SHP77 treated with DMSO at 0.1 percent for 48 hours (cell line): ENCODE results near the gene SPSB2.
"Not testable (repeated sequence)": the region's sequence is repeated elsewhere in the genome, so short reads cannot be mapped to it uniquely, and the experiment has no call there.

Experiments used
- DNase-seq: peaks from one replicate; lab custom pipeline; 2025; lab: John Stamatoyannopoulos, UW

SPSB2 gene

GRCh38 chr12:6902448-6902847, 29.3 kb upstream of the SPSB2 start:
- DNase-seq, result no peak

DNA sequence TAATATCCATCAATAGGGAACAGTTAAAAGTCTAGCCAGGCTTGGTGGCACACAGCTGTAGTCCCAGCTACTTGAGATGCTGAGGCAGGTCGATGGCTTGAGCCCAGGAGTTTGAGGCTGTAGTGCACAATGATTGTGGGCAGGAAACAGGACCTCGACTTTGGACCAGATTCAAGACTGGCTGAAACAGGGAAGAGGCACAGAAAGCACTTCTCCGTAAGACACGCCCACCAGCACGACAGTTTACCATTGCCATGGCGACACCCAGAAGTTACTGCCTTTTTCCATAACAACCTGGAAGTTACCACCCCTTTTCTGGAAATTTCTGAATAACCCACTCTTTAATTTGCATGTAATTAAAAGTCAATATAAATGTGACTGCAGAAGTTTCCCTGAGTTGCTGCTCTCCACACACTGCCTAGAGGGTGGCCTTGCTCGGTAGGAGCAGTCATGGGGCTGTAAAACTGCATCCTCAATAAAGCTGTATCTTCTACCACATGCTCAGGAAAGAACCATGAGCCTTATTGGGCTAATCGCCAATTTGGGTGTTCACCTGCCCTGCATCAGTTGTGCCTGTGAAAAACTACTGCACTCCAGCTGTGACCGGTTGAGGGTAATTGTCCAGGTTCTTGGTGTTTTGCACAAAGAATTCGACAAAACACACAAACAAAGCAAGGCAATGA, 26.9 kb upstream of the SPSB2 start:
- DNase-seq, result no peak

DNA sequence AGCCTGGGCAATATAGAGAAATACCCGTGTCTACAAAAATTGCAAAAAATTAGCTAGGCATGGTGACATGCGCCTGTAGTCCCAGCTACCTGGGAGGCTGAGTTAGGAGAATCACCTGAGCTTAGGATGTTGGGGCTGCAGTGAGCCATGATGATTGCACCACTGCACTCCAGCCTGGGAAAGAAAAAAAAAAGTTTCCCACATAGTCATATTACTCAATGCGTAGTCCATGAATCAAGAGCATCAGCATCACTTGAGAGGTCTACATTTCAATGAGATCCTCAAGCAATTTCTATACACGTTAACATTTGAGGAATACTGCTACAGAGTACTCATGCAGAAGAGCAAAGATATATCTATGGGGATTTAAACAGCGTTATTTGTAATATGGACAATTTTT, 26.3 kb upstream of the SPSB2 start:
- no peak for DNase-seq

DNA sequence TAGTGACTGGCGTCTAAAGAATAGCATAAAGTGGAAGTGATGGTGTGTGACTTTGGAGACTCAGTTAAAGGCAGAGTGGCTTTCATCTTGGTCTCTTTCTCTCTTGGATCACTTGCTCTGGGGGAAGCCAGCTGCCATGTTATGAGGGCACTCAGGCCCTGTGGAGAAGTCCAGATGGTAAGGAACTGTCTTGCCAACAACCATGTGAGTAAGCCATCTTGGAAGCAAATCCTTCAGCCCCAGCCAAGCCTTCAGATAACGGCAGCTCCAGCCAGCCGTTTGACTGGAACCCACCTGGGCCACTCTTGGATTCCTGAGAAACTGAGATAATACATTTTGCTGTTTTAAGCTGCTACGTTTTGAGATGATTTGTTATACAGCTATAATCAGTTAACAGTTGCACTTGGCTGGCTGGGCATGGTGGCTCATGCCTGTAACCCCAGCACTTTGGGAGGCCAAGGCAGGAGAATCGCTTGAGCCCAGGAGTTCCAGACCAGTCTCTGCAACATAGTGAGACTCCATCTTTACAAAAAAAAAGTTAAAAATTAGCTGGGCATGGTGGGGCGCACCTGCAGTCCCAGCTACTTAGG, 23.8 kb upstream of the SPSB2 start:
- no peak for DNase-seq

DNA sequence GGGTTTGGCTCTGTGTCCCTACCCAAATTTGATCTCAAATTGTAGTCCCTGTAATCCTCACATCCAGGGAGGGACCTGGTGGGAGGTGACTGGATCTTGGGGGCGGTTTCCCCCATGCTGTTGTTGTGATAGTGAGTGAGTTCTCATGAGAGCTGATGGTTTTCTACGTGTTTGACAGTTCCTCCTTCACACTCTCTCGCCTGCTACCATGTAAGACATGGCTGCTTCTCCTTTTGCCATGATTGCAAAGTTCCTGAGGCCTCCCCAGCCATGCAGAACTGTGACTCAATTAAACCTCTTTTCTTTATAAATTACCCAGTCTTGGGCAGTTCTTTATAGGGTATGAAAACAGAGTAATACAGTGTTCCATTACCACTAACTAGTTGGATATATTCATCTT, 21.2 kb upstream of the SPSB2 start:
- no peak for DNase-seq

DNA sequence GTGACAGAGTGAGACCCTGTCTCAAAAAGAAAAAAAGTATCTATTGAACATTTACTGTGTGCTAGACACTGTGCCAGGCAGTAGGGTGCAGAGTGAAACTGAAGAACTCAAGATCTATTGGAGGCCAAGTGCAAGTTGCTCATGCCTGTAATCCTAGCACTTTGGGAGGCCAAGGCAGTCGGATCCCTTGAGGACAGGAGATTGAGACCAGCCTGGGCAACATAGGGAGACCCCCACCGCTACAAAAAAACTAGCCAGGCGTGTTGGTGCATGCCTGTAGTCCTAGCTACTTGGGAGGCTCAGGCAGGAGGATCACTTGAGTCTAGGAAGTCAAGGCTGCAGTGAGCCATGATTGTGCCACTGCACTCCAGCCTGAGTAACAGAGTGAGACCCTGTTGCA, 19.6 kb upstream of the SPSB2 start:
- DNase-seq, result not testable (repeated sequence)

DNA sequence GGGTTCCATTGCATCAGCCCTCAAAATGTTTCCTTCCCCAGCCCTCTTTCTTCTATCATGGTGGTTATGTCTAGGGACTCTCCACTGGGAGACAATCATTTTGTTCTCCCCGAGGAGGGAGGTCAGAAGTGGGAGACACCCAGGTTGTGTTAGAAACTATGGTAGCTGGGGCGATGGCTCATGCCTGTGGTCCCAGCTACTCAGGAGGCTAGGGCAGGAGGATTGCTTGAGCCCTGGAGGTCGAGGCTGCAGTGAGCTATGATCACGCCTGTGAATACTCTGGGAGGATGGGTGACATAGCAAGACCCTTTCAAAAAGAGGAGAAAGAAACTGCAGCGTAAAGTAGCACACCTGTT, 18.5 kb upstream of the SPSB2 start:
- DNase-seq, result no peak

DNA sequence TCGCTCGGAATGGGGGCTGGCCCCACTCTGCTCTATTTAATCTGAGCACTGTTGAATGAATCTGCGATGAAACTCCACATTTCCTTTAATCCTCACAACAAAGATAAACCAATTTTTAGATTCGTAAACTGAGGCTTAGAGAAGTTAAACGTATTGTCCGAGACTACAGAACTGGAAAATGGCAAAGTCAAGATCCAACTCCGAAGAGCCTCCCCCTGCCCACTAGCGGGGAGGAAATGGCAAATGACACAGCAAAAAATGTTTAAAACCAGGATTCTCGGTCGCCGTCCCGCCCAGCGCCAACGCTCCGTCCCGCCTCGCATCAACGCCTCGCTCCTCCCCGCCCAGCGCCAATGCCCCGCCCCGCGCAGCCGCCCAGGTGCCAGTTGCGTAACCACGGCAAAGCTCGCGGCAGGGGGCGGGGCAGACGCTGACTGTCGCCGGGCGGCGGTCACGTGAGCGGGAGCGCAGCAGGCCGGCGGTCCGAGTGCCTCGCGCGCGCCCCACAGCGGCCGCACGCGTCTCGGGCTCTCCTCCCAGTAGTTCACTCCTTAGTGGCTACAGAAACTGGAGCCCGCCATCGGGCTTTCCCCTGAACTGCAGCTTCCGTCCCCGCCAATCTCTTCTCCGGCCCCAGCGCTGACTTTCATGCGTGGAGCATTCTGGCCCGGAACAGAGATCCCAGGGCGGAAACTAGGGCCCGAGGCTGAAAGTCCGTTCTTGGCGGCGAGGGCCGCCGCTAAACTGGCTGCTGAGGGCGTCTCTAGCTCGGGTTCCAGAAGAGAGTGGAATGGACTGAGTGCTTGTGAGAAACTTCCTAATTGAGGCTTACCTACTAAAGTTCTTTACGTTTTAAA, 17.9 kb upstream of the SPSB2 start:
- peak; percentile 61 for DNase-seq

DNA sequence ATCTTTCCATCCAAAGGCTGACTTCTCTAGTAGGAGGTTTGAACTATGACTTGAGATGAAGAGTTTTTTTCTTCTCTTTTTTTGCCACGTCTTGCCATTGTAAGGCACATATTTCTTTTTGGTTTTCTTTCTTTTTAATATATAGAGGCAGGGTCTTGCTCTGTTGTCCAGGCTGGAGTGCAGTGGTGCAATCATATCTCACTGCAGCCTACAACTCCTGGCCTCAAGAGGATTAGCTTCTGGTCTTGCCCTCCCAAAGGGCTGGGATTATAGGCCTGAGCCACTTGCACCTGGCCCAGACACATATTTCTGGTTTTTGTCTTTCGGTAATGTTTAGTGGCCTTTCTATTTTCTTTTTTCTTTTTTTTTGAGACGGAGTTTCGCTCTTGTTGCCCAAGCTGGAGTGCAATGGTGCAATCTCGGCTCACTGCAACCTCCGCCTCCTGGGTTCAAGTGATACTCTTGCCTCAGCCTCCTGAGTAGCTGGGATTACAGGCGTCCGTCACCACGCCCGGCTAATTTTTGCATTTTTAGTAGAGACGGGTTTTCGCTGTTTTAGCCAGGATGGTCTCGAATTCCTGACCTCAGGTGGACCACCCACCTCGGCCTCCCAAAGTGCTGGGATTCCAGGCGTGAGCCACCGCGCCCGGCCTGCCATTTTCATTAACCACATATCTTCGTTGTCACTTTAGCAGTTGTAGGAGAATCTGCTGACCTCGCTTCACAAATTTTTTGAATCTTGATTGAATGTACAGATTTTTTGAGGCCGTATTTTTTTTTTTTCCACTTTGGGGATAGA, 16.9 kb upstream of the SPSB2 start:
- not testable (repeated sequence) for DNase-seq

- DNase-seq, result not testable (repeated sequence)
These were observed 15.7 kb upstream of the SPSB2 start for GRCh38 chr12:6888794-6889193.

GRCh38 chr12:6888360-6888759, 15.3 kb upstream of the SPSB2 start:
- DNase-seq, result no peak

- DNase-seq, result no peak
These were observed 14.4 kb upstream of the SPSB2 start for GRCh38 chr12:6887460-6887859.

DNA sequence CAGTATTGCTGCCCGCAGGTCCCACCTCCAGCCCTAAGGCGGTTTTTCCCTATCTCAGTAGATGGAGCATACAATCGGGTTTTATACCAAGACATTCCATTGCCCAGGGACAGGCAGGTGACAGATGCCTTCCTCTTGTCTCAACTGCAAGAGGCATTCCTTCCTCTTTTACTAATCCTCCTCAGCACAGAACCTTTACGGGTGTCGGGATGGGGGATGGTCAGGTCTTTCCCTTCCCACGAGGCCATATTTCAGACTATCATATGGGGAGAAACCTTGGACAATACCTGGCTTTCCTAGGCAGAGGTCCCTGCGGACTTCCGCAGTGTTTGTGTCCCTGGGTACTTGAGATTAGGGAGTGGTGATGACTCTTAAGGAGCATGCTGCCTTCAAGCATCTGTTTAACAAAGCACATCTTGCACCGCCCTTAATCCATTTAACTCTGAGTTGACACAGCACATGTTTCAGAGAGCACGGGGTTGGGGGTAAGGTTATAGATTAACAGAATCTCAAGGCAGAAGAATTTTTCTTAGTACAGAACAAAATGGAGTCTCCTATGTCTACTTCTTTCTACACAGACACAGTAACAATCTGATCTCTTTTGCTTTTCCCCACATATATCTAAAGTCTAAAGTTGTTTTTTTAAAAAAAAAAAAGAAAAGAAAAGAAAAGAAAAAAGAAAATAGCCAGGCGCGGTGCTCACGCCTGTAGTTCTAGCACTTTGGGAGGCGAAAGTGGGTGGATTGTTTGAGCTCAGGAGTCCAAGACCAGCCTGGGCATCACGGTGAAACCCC, 13.3 kb upstream of the SPSB2 start:
- DNase-seq, result not testable (repeated sequence)

- no peak for DNase-seq
These were observed 11.4 kb upstream of the SPSB2 start for GRCh38 chr12:6884539-6884938.

- no peak for DNase-seq
These were observed 10.6 kb upstream of the SPSB2 start for GRCh38 chr12:6883683-6884082.

DNA sequence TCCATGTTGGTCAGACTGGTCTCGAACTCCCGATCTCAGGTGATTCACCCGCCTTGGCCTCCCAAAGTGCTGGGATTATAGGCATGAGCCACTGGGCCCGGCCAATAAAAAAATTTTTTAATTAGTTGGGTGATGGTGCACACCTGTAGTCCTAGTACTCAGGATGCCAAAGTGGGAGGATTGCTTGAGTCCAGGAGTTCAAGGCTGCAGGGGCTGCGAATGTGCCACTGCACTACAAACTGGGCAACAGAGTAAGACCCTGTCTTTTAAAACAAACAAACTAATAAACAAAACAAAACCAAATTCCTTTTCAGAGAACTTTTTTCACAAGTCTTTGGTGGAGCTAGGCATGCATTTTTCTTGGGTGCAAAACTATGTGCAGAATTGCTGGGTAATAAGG, 10.1 kb upstream of the SPSB2 start:
- no peak for DNase-seq

GRCh38 chr12:6879824-6880223, 6.7 kb upstream of the SPSB2 start:
- DNase-seq, result not testable (repeated sequence)

DNA sequence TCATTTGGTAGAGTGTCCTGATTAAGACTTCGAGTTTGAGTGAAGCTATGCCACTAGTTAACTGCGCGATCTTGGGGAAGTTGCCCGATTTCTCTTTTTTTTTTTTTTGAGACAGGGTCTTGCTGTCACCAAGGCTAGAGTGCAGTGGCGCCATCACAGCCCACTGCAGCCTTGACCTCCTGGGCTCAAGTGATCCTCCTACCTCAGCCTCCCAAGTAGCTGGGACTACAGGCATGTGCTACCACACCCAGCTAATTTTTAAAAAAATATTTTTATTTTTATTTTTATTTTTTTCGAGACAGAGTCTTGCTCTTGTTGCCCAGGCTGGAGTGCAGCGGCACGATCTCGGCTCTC, 889 bp upstream of the SPSB2 start:
- not testable (repeated sequence) for DNase-seq

DNA sequence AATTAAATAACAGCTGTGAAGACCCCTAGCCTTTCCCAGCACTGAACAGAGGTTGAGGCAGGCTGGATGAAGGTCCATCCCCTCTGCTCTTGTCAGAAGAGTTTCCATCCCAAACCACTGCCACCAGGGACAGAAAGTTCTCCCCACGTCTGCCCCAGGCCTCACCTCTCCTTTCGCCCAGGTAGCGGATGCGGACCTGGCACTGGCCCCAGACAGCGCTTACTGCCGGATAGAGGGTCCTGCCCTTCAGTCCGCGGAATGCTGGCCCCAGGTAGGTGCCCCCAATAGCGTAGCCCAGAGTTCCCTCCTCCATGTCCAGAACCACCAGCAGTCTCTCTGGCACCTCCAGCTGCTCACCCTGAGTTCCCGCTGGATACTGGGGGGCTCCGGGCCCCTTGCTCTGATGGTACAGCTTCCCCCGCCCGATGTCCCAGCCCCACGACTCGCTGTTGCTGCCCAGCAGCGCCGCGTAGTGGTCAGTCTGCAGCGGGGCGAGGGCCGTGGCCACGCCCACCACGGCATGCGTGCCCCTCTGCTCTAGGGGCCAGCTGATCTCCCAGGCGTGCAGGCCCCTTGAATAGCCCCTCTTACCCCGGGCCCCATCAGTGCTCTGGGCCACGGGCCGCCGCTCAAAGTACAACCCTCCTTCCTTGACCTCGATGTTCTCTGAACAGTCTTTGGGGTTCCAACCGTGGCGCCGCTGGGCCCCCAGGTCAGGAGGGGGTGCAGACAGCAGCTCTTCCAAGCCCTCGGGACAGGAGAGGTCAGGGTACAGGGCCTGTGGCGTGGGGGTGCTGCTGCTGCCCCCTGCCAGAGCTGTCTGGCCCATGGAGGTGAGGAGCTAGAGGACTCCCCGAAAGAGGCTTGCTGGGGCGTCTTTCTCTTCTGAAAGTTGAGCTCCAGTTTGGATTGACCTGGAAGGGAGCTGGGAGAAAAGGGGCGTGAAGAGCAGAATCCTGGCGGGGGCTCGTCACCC, 742 bp downstream of the SPSB2 start:
- no peak for DNase-seq
